ENCODE measurements around the gene ZNF329. TPM values are rescaled to one million over a fixed set of nuclear protein-coding genes. Genes with fewer than 3 reads are reported as not detected.

ZNF329 gene
- 24.6 TPM for total RNA-seq

GRCh38 chr19:58150328-58150921, at the start of gene ZNF329:
Gene ZNF329 (minus strand): TSS chr19:58150789. CDS start chr19:58129503, 21,286 bp downstream.

GRCh38 chr19:58182989-58183816, 32.6 kb upstream of the ZNF329 start, which contains the start of gene ZNF274:
Gene ZNF274 (plus strand): TSS chr19:58183061. CDS start chr19:58183966, 905 bp downstream.

GRCh38 chr19:58097781-58098681, 52.6 kb downstream of the ZNF329 start, which contains the start of gene ZSCAN18:
Gene ZSCAN18 (minus strand): TSS chr19:58098231. CDS start chr19:58090267, 7,964 bp downstream.

Other genes with a start within 250 kb of the ZNF329 start
- gene ZNF417, start 234.2 kb downstream of the ZNF329 start, total RNA-seq, result 34.0 TPM
- gene ZNF418, start 215.4 kb downstream of the ZNF329 start, total RNA-seq, result 12.8 TPM
- gene ZNF256, start 203.1 kb downstream of the ZNF329 start, total RNA-seq, result 10.9 TPM
- gene C19orf18, start 176.3 kb downstream of the ZNF329 start, total RNA-seq, result 0.53 TPM
- 47.6 TPM for gene ZNF606, start 148.0 kb downstream of the ZNF329 start, total RNA-seq
- 1.6 TPM for gene ZSCAN1, start 116.8 kb downstream of the ZNF329 start, total RNA-seq
- 18.4 TPM for gene ZNF135, start 91.5 kb downstream of the ZNF329 start, total RNA-seq
- 144 TPM for gene ZSCAN18, start 52.6 kb downstream of the ZNF329 start, total RNA-seq
- 17.5 TPM for gene ZNF274, start 32.3 kb upstream of the ZNF329 start, total RNA-seq
- gene ZNF544, start 78.1 kb upstream of the ZNF329 start, total RNA-seq, result 57.1 TPM
- gene ZNF8, start 128.2 kb upstream of the ZNF329 start, total RNA-seq, result 10.9 TPM
- 38.0 TPM for gene ERVK3-1, start 154.6 kb upstream of the ZNF329 start, total RNA-seq
- 2.7 TPM for gene ZSCAN22, start 176.2 kb upstream of the ZNF329 start, total RNA-seq
- gene A1BG, start 202.7 kb upstream of the ZNF329 start, total RNA-seq, result 4.3 TPM
- gene ZNF497, start 212.0 kb upstream of the ZNF329 start, total RNA-seq, result 7.1 TPM
- 4.7 TPM for gene ZNF837, start 230.2 kb upstream of the ZNF329 start, total RNA-seq
- gene RPS5, start 236.5 kb upstream of the ZNF329 start, total RNA-seq, result 1,732 TPM
- gene RNF225, start 244.9 kb upstream of the ZNF329 start, total RNA-seq, result not detected